ENCODE data around the gene MB. TPM values are rescaled to one million over a fixed set of nuclear protein-coding genes. Genes with fewer than 3 reads are reported as not detected.
A peak's percentile ranks its signal among the peaks of the same experiment; 100 is the strongest.

MB gene
- total RNA-seq, 1 donor from 2014 or later = not detected

DNA sequence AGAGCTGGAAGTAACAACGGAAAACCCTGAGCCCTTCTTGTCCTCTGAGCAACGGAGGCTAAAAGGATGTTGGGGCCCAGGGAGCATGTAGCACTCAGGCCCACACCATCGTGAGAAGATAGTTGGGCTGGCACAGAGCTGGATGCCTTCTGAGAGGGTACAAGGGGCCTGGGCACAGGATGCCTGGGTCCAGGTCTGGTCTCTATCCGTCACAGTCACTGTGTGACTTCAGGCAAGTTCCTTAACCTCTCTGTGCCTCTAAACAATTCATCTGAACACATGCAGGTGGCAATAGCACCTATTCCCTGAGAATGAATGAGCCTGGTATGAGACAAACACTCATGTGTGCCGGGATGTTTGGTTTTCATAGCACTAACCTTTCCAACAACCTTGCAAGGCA lies 29.2 kb downstream of the MB start:
- Mint-ChIP-seq H3K4me3 (no peak overlapping the region), H3K27me3 (ENCODE audit: low read depth) (no peaks in the 10 kb centered on the region), H3K9me3 (no peaks in the 10 kb centered on the region), H3K4me1 (peaks cover 7% of the 10 kb centered on the region), H3K27ac (no peak overlapping the region), H3K36me3 (no peaks in the 10 kb centered on the region)
- DNase-seq (ENCODE audit: low spot score in 2 of 2, unreplicated experiment in 2 of 2) = no peak
- TF ChIP-seq, protein P1, sequence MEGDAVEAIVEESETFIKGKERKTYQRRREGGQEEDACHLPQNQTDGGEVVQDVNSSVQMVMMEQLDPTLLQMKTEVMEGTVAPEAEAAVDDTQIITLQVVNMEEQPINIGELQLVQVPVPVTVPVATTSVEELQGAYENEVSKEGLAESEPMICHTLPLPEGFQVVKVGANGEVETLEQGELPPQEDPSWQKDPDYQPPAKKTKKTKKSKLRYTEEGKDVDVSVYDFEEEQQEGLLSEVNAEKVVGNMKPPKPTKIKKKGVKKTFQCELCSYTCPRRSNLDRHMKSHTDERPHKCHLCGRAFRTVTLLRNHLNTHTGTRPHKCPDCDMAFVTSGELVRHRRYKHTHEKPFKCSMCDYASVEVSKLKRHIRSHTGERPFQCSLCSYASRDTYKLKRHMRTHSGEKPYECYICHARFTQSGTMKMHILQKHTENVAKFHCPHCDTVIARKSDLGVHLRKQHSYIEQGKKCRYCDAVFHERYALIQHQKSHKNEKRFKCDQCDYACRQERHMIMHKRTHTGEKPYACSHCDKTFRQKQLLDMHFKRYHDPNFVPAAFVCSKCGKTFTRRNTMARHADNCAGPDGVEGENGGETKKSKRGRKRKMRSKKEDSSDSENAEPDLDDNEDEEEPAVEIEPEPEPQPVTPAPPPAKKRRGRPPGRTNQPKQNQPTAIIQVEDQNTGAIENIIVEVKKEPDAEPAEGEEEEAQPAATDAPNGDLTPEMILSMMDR (IDR thresholded peaks at IDR 0.05; ENCODE audit: unreplicated experiment) = no peak

DNA sequence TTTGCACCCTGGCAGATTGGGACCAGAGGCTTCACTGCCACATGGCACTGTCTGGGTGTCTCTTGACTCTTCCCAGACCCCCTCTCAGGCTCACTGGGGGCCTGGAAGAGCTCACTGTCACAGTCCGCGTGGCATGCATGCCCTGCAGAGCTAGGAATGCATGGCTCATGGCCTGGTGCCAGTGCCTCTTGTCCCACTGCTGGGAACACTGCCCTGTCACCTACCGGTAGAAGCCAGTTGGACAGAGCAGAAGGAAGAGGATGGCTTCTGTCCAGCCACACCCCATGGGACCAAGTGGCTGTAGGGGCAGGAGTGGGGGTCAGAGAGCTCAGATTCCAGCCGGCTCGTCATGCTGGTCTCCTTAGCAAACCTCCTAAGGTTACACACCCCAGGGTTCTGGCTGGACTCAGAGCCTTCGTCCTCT lies 29.7 kb downstream of the MB start:
- no peak overlapping the region for H3K27ac Mint-ChIP-seq
- no peaks in the 10 kb centered on the region for H3K9me3 Mint-ChIP-seq
- TF ChIP-seq, protein P1 (IDR thresholded peaks at IDR 0.05; ENCODE audit: unreplicated experiment) = no peak
- no peak for DNase-seq (ENCODE audit: low spot score in 2 of 2, unreplicated experiment in 2 of 2)
- H3K4me1 Mint-ChIP-seq = peaks cover 3% of the 10 kb centered on the region
- no peak overlapping the region for H3K4me3 Mint-ChIP-seq
- H3K36me3 Mint-ChIP-seq = no peaks in the 10 kb centered on the region
- H3K27me3 Mint-ChIP-seq (ENCODE audit: low read depth) = no peaks in the 10 kb centered on the region

DNA sequence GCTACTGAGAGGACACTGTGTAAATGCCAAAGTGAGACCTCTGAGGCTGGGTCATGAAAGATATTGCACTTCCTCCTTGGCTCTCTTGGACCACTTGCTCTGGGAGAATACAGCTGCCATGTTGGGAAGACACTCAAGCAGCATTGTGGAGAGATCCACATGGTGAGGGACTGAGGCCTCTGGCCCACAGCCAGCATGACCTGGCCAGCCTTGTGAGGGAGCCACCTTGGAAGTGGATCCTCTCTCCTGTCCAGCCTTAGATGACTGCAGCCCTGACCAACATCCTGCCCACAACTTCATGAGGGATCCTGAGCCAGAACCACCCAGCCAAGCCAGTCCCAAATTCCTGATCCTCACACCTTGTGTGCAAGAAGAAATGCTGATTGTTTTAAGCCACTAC lies 30.4 kb downstream of the MB start:
- no peaks in the 10 kb centered on the region for H3K27me3 Mint-ChIP-seq (ENCODE audit: low read depth)
- no peak overlapping the region for H3K27ac Mint-ChIP-seq
- no peaks in the 10 kb centered on the region for H3K9me3 Mint-ChIP-seq
- H3K4me3 Mint-ChIP-seq = no peak overlapping the region
- H3K4me1 Mint-ChIP-seq = peaks cover 2% of the 10 kb centered on the region
- H3K36me3 Mint-ChIP-seq = no peaks in the 10 kb centered on the region
- no peak for DNase-seq (ENCODE audit: low spot score in 2 of 2, unreplicated experiment in 2 of 2)
- TF ChIP-seq, protein P1 (IDR thresholded peaks at IDR 0.05; ENCODE audit: unreplicated experiment) = no peak

DNA sequence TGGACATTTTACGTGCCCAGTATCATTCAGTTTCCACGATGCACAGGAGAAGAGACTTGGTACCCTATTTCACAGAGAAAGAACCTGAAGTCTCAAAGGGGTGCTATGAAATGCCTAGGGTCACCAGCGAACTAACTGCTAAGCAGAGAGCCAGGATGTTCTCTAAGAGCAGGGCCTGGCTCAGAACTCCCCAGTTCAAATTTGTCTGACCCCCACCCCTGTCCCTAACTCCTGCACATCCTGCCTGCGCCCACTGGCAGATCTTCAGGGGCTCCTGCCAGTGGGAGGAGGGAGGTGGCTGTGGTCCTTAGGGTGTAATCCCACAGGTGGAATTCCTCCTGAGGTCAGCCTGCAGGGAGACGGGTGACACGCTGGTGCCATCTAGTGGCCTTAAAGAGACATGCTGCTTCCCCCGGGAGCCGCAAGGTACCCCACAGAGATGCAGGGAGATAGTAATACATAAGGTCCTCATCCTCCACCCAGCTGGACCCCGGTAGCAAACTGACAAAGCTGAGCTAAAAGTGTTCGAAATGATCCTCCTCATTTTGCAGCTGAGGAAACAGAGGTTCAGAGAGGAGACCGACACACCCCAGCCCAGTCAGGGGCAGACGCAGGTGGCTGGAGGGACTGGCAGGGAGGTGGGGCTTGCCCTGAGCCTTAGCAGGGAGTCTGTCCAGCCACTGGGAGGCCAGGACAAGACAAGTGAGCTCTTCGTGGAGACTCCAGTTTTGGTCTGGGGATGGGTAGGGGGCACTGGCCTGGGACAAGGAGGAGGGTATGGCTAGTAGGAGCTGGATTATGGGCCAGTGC lies 34.1 kb downstream of the MB start:
- TF ChIP-seq, protein P1 (IDR thresholded peaks at IDR 0.05; ENCODE audit: unreplicated experiment) = peak; percentile 74
- Mint-ChIP-seq H3K9me3 (no peaks in the 10 kb centered on the region), H3K4me1 (no peaks in the 10 kb centered on the region), H3K27me3 (ENCODE audit: low read depth) (no peaks in the 10 kb centered on the region), H3K4me3 (no peak overlapping the region), H3K36me3 (no peaks in the 10 kb centered on the region), H3K27ac (no peak overlapping the region)
- DNase-seq (ENCODE audit: low spot score in 2 of 2, unreplicated experiment in 2 of 2) = peak in 1 of 2 experiments; percentile 76

DNA sequence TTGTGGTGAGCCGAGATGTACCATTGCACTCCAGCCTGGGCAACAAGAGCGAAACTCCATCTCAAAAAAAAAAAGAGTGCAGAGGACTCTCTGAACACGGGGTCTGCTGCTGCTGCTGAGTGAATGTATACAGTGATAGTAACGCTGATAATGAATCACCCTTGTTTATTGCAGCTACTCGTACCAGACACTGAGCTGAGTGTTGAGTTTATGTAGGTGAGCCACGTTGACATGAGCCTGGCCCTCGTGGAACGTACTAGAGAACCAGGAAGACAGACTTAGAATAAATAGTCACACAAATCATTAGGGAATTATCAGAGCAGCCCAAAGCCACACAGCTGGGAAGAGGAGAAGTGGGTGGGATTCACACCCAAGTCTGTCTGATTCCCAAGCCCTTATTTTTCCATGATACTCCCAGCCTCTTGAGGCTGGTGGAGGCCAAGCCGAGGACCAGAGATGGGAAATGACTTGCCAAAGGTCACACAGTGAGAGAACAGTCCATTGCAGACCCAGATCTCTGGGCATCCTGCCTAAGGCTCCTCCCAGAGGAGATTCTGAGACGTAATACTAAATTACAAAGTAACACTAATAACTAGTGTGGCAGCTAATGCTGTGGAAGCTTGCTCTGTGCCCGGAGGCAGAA lies 34.8 kb downstream of the MB start:
- Mint-ChIP-seq H3K27ac (no peak overlapping the region), H3K27me3 (ENCODE audit: low read depth) (no peaks in the 10 kb centered on the region), H3K4me1 (no peaks in the 10 kb centered on the region), H3K4me3 (no peak overlapping the region), H3K9me3 (no peaks in the 10 kb centered on the region), H3K36me3 (no peaks in the 10 kb centered on the region)
- TF ChIP-seq, protein P1 (IDR thresholded peaks at IDR 0.05; ENCODE audit: unreplicated experiment) = no peak
- DNase-seq (ENCODE audit: low spot score in 2 of 2, unreplicated experiment in 2 of 2) = no peak

Data from mesothelial cell of epicardium (in vitro differentiated cells).